ENCODE results near the gene SAMD9L.
A peak's percentile ranks its signal among the peaks of the same experiment; 100 is the strongest.

SAMD9L gene

DNA sequence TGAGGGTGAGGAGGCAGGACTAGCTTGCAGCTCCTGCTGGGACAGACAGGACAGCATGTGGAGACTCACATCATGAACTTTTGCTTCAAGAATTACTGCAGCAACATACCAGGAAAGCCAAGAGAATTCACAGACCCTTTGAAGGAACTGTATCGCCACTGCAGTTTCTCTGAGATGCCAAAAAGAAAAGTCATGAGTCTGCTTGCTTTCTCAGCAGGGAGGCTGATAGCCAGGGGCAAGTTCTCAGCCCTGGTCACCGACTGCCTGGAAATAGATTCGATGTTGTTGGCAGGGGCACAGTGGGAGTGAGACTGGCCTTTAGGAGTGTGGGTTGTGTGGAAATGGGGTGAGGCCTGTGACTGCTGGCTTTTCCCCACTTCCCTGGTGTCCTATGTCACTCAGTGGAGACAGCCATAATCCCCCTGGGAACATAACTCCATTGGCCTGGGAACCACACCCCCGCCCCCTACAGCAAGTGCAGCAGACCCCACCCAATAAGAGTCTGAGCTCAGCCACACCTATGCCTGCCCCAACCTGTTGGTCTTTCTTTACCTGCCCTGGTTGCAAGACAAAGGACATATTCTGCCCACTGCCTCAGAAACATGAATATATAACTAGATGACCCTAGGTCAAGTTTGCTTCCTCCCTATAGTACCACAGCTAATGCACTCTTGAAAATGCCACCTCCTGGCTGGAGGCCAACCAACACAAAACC, 28.8 kb downstream of the SAMD9L start:
- no peak overlapping the region for H3K27ac ChIP-seq (ENCODE audit: extremely low read depth, low read depth, low read length)
- POLR2A ChIA-PET, result no interaction called here

DNA sequence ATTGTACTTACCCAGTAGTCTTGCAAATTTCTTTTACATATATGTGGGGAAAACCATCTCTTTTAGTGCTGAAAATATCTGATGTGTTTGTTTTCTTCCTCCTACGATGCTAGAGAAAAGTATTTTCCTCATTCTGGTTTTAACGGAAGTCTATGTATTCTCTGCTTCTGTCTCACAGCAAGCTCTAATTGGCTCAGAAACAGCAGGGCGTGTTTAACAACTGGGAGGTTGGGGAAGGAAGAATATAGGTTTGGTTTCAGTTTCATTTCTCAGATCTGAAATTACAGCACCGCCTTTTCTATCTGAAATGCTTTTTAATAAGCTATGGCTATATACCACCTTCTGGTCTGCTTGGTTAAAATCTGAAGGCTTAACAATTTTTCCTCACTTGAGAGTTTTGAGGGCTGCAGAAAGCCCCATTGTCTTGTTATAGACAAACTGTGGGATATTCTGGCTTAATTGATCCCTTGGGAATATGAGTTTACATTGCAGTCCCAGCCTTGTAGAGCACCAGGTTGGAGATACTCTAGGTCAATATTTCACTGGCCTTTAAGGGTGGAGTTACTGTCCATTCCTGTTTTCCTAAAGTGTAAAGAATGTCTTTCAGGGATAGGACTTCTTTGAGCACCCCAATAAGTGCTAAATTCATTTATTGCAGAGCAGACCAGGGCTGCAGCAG, 30.2 kb downstream of the SAMD9L start, which contains the start of gene SAMD9:
Gene SAMD9, minus strand, starts transcription at position 128 of the 679 bp plus-strand sequence. CDS start 11,882 bp downstream, outside the sequence.
- no peaks in the 10 kb centered on the region for H3K9me3 ChIP-seq (ENCODE audit: control insufficient read depth, insufficient read depth, low read depth, low read length)
- peak within 1 kb of the TSS; percentile 36 for H3K4me3 ChIP-seq (ENCODE audit: low read depth, low read length)
- no peak within 1 kb of the TSS for H3K27ac ChIP-seq (ENCODE audit: extremely low read depth, low read depth, low read length)
- no peaks in the 10 kb centered on the region for H3K4me1 ChIP-seq (ENCODE audit: control insufficient read depth, insufficient read depth, low read length)
- ChIA-PET CTCF (interaction anchor here (0.6 to 0.7 kb wide), 3 partner anchors 12 to 1790 kb away, joined by 3 to 4 read pairs (median 3); no protein-coding TSS in a partner anchor), POLR2A (no interaction called here)
- H3K36me3 ChIP-seq (ENCODE audit: control insufficient read depth in 2 of 2, insufficient read depth in 1 of 2, low read length in 2 of 2), result no peaks in the 10 kb centered on the region
- TF ChIP-seq, protein P1, sequence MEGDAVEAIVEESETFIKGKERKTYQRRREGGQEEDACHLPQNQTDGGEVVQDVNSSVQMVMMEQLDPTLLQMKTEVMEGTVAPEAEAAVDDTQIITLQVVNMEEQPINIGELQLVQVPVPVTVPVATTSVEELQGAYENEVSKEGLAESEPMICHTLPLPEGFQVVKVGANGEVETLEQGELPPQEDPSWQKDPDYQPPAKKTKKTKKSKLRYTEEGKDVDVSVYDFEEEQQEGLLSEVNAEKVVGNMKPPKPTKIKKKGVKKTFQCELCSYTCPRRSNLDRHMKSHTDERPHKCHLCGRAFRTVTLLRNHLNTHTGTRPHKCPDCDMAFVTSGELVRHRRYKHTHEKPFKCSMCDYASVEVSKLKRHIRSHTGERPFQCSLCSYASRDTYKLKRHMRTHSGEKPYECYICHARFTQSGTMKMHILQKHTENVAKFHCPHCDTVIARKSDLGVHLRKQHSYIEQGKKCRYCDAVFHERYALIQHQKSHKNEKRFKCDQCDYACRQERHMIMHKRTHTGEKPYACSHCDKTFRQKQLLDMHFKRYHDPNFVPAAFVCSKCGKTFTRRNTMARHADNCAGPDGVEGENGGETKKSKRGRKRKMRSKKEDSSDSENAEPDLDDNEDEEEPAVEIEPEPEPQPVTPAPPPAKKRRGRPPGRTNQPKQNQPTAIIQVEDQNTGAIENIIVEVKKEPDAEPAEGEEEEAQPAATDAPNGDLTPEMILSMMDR (tag by site-specific recombination; IDR thresholded peaks at IDR 0.05), result no peak
- TF ChIP-seq ZNF473 (tag by site-specific recombination; IDR thresholded peaks at IDR 0.05) (no peak), ZFHX2 (tag by site-specific recombination; conservative IDR thresholded peaks at IDR 0.05) (no peak), SCRT2 (tag by site-specific recombination; IDR thresholded peaks at IDR 0.05) (no peak), FEZF1 (tag by site-specific recombination; IDR thresholded peaks at IDR 0.05) (no peak)
- TF ChIP-seq, protein P2, sequence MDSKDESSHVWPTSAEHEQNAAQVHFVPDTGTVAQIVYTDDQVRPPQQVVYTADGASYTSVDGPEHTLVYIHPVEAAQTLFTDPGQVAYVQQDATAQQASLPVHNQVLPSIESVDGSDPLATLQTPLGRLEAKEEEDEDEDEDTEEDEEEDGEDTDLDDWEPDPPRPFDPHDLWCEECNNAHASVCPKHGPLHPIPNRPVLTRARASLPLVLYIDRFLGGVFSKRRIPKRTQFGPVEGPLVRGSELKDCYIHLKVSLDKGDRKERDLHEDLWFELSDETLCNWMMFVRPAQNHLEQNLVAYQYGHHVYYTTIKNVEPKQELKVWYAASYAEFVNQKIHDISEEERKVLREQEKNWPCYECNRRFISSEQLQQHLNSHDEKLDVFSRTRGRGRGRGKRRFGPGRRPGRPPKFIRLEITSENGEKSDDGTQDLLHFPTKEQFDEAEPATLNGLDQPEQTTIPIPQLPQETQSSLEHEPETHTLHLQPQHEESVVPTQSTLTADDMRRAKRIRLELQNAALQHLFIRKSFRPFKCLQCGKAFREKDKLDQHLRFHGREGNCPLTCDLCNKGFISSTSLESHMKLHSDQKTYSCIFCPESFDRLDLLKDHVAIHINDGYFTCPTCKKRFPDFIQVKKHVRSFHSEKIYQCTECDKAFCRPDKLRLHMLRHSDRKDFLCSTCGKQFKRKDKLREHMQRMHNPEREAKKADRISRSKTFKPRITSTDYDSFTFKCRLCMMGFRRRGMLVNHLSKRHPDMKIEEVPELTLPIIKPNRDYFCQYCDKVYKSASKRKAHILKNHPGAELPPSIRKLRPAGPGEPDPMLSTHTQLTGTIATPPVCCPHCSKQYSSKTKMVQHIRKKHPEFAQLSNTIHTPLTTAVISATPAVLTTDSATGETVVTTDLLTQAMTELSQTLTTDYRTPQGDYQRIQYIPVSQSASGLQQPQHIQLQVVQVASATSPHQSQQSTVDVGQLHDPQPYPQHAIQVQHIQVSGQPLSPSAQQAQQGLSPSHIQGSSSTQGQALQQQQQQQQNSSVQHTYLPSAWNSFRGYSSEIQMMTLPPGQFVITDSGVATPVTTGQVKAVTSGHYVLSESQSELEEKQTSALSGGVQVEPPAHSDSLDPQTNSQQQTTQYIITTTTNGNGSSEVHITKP (tag by site-specific recombination; IDR thresholded peaks at IDR 0.05), result peak; percentile 42; the same call in 1 of the 2 replicates

More for the DNA sequence above, 28.8 kb downstream of the SAMD9L start:
- no peaks in the 10 kb centered on the region for H3K9me3 ChIP-seq (ENCODE audit: control insufficient read depth, insufficient read depth, low read depth, low read length)
- CTCF ChIA-PET, result no interaction called here
- H3K36me3 ChIP-seq (ENCODE audit: control insufficient read depth in 2 of 2, insufficient read depth in 1 of 2, low read length in 2 of 2), result no peaks in the 10 kb centered on the region
- no peaks in the 10 kb centered on the region for H3K4me1 ChIP-seq (ENCODE audit: control insufficient read depth, insufficient read depth, low read length)
- H3K4me3 ChIP-seq (ENCODE audit: low read depth, low read length), result no peak overlapping the region
- TF ChIP-seq, protein P3, sequence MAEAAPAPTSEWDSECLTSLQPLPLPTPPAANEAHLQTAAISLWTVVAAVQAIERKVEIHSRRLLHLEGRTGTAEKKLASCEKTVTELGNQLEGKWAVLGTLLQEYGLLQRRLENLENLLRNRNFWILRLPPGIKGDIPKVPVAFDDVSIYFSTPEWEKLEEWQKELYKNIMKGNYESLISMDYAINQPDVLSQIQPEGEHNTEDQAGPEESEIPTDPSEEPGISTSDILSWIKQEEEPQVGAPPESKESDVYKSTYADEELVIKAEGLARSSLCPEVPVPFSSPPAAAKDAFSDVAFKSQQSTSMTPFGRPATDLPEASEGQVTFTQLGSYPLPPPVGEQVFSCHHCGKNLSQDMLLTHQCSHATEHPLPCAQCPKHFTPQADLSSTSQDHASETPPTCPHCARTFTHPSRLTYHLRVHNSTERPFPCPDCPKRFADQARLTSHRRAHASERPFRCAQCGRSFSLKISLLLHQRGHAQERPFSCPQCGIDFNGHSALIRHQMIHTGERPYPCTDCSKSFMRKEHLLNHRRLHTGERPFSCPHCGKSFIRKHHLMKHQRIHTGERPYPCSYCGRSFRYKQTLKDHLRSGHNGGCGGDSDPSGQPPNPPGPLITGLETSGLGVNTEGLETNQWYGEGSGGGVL (tag by site-specific recombination; IDR thresholded peaks at IDR 0.05), result no peak
- TF ChIP-seq, protein P1 (tag by site-specific recombination; IDR thresholded peaks at IDR 0.05), result no peak
- TF ChIP-seq ZNF791 (tag by site-specific recombination; IDR thresholded peaks at IDR 0.05) (no peak), BCL11B (tag by site-specific recombination; IDR thresholded peaks at IDR 0.05; ENCODE audit: low read depth) (no peak), ZNF175 (tag by site-specific recombination; IDR thresholded peaks at IDR 0.05) (no peak), ZNF501 (tag by site-specific recombination; IDR thresholded peaks at IDR 0.05) (no peak), MEIS1 (CRISPR knock-in tag; IDR thresholded peaks at IDR 0.05; ENCODE audit: borderline replicate concordance) (no peak), GLIS1 (tag by site-specific recombination; IDR thresholded peaks at IDR 0.05) (no peak), KLF1 (tag by site-specific recombination; IDR thresholded peaks at IDR 0.05) (peak; percentile 42; the same call in 1 of the 2 replicates), ZNF366 (tag by site-specific recombination; conservative IDR thresholded peaks at IDR 0.05) (no peak), WT1 (tag by site-specific recombination; IDR thresholded peaks at IDR 0.05) (no peak), ZNF548 (tag by site-specific recombination; IDR thresholded peaks at IDR 0.05) (no peak), ZIC2 (tag by site-specific recombination; IDR thresholded peaks at IDR 0.05) (peak; percentile 20; the same call in 1 of the 2 replicates)
- TF ChIP-seq, protein P4, sequence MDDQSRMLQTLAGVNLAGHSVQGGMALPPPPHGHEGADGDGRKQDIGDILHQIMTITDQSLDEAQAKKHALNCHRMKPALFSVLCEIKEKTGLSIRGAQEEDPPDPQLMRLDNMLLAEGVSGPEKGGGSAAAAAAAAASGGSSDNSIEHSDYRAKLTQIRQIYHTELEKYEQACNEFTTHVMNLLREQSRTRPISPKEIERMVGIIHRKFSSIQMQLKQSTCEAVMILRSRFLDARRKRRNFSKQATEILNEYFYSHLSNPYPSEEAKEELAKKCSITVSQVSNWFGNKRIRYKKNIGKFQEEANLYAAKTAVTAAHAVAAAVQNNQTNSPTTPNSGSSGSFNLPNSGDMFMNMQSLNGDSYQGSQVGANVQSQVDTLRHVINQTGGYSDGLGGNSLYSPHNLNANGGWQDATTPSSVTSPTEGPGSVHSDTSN (CRISPR knock-in tag; IDR thresholded peaks at IDR 0.05), result no peak
- TF ChIP-seq, protein P5, sequence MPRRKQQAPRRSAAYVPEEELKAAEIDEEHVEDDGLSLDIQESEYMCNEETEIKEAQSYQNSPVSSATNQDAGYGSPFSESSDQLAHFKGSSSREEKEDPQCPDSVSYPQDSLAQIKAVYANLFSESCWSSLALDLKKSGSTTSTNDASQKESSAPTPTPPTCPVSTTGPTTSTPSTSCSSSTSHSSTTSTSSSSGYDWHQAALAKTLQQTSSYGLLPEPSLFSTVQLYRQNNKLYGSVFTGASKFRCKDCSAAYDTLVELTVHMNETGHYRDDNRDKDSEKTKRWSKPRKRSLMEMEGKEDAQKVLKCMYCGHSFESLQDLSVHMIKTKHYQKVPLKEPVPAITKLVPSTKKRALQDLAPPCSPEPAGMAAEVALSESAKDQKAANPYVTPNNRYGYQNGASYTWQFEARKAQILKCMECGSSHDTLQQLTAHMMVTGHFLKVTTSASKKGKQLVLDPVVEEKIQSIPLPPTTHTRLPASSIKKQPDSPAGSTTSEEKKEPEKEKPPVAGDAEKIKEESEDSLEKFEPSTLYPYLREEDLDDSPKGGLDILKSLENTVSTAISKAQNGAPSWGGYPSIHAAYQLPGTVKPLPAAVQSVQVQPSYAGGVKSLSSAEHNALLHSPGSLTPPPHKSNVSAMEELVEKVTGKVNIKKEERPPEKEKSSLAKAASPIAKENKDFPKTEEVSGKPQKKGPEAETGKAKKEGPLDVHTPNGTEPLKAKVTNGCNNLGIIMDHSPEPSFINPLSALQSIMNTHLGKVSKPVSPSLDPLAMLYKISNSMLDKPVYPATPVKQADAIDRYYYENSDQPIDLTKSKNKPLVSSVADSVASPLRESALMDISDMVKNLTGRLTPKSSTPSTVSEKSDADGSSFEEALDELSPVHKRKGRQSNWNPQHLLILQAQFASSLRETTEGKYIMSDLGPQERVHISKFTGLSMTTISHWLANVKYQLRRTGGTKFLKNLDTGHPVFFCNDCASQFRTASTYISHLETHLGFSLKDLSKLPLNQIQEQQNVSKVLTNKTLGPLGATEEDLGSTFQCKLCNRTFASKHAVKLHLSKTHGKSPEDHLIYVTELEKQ (tag by site-specific recombination; IDR thresholded peaks at IDR 0.05; ENCODE audit: borderline replicate concordance), result no peak
